Fibroblast of skin of abdomen (primary cell): Measurements from ENCODE around the gene SLC11A1.

Experiments used
- DNase-seq: peaks from one replicate; pipeline ENCODE4 v3.0.0-alpha.2; 2013

SLC11A1 gene

GRCh38 chr2:218435003-218435982, 53.2 kb downstream of the SLC11A1 start:
- DNase-seq, result no peak

- DNase-seq, result no peak
These were observed 54.9 kb downstream of the SLC11A1 start for GRCh38 chr2:218436992-218437391.

GRCh38 chr2:218437969-218438368, 55.9 kb downstream of the SLC11A1 start:
- no peak for DNase-seq

GRCh38 chr2:218438596-218438995, 56.5 kb downstream of the SLC11A1 start:
- DNase-seq, result no peak

GRCh38 chr2:218444692-218445357, 62.8 kb downstream of the SLC11A1 start:
- no peak for DNase-seq

GRCh38 chr2:218445602-218446001, 63.5 kb downstream of the SLC11A1 start:
- DNase-seq, result no peak
